GM19395 (cell line): ENCODE measurements around the gene NOLC1.

Experiments
- ATAC-seq: cut with Tn5 transposase; IDR thresholded peaks from one replicate; pipeline ENCODE4 v1.9.1; 2021; ENCODE audit warnings: mild to moderate bottlenecking, moderate library complexity; ENCODE audit not compliant: unreplicated experiment

NOLC1 gene

DNA sequence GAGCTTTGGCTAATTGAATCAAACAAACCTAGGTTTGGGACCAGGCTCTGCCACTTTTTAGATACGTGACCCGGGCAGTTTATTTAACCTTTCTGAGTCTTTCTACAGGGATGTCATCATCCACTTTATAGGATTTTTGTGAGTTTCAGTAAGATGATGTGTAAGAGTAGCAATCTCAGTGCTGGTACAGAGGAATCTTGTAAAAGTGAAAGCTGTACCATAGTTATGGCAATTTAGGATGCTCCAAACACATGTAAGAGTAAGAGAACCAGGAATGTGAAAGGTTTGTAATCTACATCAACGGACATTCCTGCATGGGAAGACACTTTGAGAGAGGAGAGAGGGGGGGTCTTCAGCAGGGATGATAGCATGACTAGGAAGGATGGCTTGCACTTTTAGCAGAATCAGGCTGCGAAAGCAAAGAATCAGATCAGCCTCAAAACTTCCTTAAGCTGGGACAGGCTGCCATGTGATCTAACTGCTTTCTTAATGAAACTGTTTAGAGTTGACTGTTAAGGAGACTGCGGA is 968 bp downstream of the NOLC1 start:
- ATAC-seq = no peak

DNA sequence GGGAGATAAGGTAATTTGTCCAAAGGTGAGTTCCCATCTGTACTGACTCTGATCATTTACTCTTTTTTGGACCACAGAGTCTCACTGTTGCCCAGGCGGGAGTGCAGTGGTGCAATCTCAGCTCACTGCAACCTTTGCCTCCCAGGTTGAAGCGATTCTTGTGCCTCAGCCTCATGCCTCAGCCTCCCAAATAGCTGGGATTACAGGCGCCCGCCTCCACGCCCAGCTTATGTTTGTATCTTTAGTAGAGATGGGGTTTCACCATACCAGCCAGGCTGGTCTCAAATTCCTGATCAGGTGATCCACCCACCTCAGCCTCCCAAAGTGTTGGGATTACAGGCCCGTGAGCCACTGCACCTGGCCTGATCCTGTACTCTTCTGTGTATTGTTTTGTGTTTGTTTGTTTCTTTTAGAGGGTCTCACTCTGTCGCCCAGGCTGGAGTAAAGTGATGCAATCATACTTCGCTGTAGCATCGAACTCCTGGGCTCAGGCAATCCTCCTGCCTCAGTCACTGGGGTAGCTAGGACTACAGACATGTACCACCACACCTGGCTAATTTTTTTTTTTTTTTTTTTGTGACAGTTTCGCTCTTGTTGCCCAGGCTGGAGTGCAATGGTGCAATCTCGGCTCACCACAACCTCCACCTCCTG is 2.4 kb downstream of the NOLC1 start:
- no peak for ATAC-seq

DNA sequence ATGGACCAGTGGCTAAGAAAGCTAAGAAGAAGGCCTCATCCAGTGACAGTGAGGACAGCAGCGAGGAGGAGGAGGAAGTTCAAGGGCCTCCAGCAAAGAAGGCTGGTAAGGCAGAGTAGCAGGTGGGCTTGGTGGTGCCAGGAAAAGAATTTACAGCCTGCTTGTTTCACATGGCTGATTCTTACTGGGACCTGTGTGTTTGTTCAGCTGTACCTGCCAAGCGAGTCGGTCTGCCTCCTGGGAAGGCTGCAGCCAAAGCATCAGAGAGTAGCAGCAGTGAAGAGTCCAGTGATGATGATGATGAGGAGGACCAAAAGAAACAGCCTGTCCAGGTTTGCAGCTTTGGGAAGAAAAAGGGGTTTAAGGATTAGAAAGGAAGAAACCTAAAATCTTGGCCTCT is 5.0 kb downstream of the NOLC1 start:
- ATAC-seq = no peak

- ATAC-seq = no peak
Measured at GRCh38 chr10:102159051-102159597, 6.9 kb downstream of the NOLC1 start.

DNA sequence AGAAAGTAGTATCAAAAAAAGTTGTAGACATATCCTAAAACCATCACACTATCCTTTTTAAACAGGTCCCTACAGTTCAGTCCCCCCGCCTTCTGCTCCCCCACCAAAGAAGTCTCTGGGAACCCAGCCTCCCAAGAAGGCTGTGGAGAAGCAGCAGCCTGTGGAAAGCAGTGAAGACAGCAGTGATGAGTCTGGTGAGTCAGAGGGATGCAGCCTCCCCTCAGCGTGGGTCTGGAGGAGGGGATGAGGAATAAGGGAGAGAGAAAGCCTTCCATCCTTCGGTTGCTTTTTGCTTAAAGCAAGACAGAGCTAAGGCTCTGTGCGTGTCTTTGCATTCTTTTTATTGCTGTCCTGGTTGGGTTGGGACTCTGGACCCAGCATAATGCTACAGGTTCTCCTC is 7.6 kb downstream of the NOLC1 start:
- ATAC-seq = no peak

DNA sequence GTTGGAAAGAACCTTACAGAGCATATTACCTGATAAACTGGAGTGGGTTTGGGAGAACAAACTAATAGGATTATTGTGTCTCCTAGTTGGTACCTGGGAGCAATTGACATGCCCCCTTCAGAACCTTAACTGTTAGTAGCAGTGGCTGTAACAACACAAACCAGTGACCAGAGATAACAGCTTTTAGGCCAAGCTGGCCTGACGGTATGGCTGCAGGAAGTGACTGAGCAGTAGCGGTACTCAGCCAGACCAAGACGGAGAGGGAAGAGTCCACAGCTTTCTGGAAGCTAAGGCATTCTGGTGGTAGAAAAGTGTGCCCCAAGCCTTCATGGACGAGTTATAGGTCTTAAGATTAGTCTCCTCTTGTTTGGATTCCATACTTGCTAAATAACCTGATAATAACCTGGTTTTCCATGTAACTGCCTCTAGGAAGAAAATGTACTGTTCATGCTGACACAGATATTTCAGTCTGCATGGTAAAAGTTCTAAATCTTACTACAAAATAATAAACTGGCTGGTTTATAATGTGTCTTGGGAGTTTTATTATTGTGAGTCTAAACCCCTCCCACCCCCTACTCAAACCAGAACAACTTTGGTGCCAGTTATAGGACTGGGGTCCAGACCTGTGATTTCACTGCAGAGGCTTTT is 11.3 kb downstream of the NOLC1 start:
- no peak for ATAC-seq

DNA sequence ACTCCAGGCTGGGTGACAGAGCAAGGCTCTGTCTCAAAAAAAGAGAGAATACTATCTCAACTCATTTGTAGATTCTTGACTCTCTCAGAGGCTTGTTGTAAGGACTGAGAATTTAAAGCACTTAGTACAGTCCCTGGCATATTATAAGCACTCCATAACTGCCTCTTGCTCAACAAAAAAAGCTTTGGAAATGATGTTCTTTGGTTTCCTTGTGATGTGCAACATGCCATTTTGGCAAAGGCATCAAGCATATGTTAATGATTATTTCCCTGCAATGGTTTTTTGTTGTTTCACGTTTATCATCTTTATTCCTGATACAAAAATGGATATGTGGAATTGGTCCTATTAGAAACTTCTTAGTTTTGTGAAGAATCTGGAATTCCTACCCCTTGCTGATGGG is 15.7 kb downstream of the NOLC1 start:
- no peak for ATAC-seq

DNA sequence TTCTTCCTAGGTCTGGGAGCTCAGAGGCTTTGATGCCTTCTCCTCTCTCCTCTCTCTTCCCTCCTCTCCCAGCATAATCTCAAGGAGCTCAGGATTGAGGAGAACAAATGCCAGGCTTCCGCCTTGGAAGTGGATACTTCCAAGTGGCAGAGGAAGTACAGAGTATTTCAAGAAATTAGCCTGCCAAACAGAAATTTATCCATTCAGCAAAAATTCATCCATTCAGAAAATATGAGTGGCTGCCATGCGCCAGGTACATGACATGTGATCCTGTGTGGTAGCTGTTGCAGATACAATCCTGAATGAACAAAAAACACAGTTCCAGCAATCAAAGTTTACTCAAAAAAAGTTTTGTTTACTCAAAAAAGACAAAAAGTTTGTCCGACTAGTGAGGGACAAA is 18.4 kb downstream of the NOLC1 start:
- ATAC-seq = no peak

GRCh38 chr10:102172288-102172687 is 20.1 kb downstream of the NOLC1 start:
- no peak for ATAC-seq

DNA sequence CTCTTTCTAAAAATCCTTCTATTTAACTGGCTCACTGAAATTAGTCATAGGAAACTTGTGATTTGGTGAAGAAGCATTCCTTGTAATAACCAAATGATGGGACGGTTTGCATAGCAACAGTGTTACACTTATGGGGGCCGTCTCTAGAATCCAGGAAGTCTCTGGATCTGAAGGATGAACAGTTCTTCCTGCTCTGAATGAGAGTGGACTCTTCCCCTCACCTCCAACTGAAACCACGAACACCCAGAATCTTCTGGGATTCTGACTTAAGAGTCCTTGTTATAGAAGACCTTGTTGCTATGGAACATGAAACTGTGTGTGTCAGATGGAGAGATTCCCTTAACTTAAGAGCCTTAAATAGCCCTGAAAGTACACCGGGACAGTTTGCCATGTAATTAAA is 23.2 kb downstream of the NOLC1 start:
- no peak for ATAC-seq

- no peak for ATAC-seq
Measured at GRCh38 chr10:102184606-102185005, 32.4 kb downstream of the NOLC1 start.

GRCh38 chr10:102185272-102185671 is 33.1 kb downstream of the NOLC1 start:
- no peak for ATAC-seq

DNA sequence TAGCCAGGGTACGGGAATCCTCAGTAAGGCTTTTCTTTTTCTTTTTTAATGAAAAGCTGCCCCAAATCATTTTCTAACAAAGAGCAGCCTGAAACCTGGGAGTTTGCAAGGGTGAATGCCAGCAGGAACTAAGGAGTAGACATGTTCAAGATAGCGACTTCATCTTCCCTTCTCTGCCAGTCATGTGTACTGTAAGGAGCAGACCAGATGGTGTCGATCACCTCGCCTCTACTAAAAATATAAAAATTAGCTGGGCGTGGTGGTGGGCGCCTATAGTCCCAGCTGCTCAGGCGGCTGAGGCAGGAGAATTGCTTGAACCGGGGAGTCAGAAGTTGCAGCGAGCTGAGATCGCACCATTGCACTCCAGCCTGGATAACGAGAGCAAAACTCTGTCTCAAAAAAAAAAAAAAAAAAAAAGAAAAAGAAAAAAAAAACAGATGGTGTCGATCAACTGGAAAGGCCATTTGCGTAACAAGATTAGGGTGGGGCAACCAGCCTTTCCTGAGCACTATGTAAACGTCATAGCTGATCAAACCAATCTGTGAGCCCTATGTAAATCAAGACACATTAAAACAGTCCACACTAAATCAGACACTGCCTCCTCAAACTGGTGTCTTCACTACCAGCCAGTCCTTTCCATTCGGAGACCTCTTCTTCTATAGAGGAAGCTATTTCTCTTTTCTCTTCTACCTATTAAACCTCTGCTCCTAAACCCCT is 33.8 kb downstream of the NOLC1 start:
- no peak for ATAC-seq

- no peak for ATAC-seq
Measured at GRCh38 chr10:102188298-102188940, 36.2 kb downstream of the NOLC1 start.

GRCh38 chr10:102188941-102189898 is 37.0 kb downstream of the NOLC1 start:
- peak; percentile 56 for ATAC-seq

DNA sequence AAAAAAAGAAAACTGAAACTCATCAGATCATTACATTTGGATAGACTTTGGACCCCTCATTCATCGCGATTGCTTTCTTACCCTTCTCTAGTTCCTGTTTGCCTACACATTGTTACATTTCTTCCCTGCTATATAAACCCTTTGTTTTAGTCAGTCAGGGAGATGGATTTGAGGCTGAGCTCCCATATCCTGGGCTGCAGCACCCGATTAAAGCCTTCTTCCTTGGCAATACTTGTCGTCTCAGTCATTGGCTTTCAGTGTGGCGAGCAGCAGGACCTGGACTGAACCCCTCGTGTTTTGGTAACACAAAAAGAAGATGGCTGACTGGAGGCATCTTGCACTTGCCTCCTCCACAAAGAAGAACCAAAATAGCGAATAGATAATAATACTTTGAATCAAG is 39.8 kb downstream of the NOLC1 start:
- no peak for ATAC-seq

DNA sequence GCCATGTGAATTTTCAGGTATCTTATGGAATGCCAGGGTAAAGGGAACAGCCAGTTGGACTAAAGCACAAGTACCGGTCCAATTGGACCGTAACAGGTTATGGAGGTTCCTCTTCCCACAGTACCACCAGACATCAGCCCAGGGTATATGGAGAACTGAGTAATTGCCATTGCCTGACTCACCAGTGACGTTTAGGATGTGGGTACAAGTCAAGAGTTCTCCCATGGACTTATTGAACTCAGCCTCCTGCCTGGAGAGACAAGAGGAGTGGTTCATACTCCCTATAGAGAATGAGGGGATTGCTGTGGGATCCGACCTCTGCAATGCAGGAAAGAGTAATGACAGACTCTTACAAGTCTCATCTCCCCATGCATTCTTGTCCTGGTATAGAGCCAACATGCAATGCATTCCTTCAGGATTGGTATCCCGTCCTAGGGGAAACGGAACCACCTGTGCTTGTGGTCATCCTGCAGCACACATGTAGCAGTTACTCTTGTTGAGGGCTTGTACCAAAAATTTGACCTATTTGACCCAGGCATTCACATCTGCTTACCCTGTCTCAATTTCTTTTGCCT is 43.2 kb downstream of the NOLC1 start:
- ATAC-seq = no peak

- ATAC-seq = no peak
Measured at GRCh38 chr10:102196893-102197292, 44.7 kb downstream of the NOLC1 start.

DNA sequence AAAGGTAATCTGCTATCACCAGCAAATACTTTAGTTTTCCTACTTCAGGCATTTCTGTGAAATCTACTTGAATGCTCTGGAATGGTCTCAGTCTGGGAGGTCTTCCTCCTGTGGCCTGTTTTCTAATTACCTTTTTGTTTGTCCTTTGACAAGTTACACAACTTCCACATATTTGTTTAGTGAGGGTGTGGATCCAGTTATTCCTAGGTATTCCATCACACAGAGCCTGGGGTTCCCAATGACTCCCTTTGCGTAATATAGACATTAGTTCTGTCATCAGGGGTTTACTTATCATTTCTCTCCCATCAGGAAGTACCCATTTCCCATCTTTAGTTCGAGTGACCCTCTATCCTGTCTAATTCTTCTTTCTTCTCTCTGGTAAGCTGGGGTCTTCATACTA is 45.8 kb downstream of the NOLC1 start:
- no peak for ATAC-seq
